PC-9 (cell line): ENCODE data around the gene RHOC. TPM values are rescaled to one million over a fixed set of nuclear protein-coding genes. Genes with fewer than 3 reads are reported as not detected.

Source experiments
- BruUV-seq: library from RNA; stranded (reverse); fragments of 400-500 nt; replicated peaks from 2 replicates; lab custom pipeline; 2021; lab: Mats Ljungman, UMichigan
- CTCF ChIA-PET: fragments of 300-600 bp; sonication (Branson Sonifier 250); formaldehyde crosslinking; loops from one replicate; lab custom pipeline; 2022; ENCODE audit warnings: antibody characterized with exemption; lab: Charles Lee
- POLR2A ChIA-PET: fragments of 300-600 bp; sonication (Branson Sonifier 250); formaldehyde crosslinking; loops from one replicate; lab custom pipeline; 2022; ENCODE audit warnings: antibody characterized with exemption; ENCODE audit not compliant: unreplicated experiment; lab: Charles Lee
- DNase-seq, 2 experiments: peaks; one replicate each; pipeline versions ENCODE4 v3.0.0 to v3.0.0-alpha.2; 2015 to 2022; ENCODE audit warnings: mixed read lengths in 1 of 2
- H2AFZ ChIP-seq: fragments of 200-600 bp; sonication (generic); 2 replicates; pipeline ENCODE4 v1.8.1; 2017; ENCODE audit warnings: antibody characterized with exemption
- H3F3A ChIP-seq: fragments of 200-600 bp; sonication (generic); 2 replicates; pipeline ENCODE4 v1.8.1; 2017; ENCODE audit warnings: antibody characterized with exemption, mild to moderate bottlenecking, low read depth; ENCODE audit not compliant: insufficient read depth
- H3K27ac ChIP-seq: fragments of 200-600 bp; sonication (generic); 2 replicates; pipeline ENCODE4 v1.6.1; 2016; ENCODE audit warnings: mixed run types
- H3K27me3 ChIP-seq: fragments of 200-600 bp; sonication (generic); 2 replicates; pipeline ENCODE4 v1.6.1; 2016; ENCODE audit warnings: low read depth, mixed run types; ENCODE audit not compliant: insufficient read depth
- H3K36me3 ChIP-seq: fragments of 200-600 bp; sonication (generic); 2 replicates; pipeline ENCODE4 v1.6.1; 2016; ENCODE audit warnings: low read depth, mixed run types
- H3K4me1 ChIP-seq: fragments of 200-600 bp; sonication (generic); replicated peaks from 2 replicates; pipeline ENCODE4 v1.6.1; 2016; ENCODE audit warnings: mixed run types; ENCODE audit not compliant: insufficient read depth
- H3K4me2 ChIP-seq: fragments of 200-600 bp; sonication (generic); 2 replicates; pipeline ENCODE4 v1.6.1; 2017; ENCODE audit warnings: mixed run types
- H3K4me3 ChIP-seq: fragments of 200-600 bp; sonication (generic); 2 replicates; pipeline ENCODE4 v1.6.1; 2016; ENCODE audit warnings: mixed run types
- H3K79me2 ChIP-seq: fragments of 200-600 bp; sonication (generic); 2 replicates; pipeline ENCODE4 v1.6.1; 2017; ENCODE audit warnings: low read depth, mixed run types
- H3K9me2 ChIP-seq: fragments of 200-600 bp; sonication (generic); 2 replicates; pipeline ENCODE4 v1.8.1; 2017; ENCODE audit warnings: mild to moderate bottlenecking; ENCODE audit not compliant: insufficient read depth
- H3K9me3 ChIP-seq: fragments of 200-600 bp; sonication (generic); 2 replicates; pipeline ENCODE4 v1.8.1; 2016; ENCODE audit warnings: low read depth; ENCODE audit not compliant: insufficient read depth
- H4K20me1 ChIP-seq: fragments of 200-600 bp; sonication (generic); 2 replicates; pipeline ENCODE4 v1.8.1; 2017; ENCODE audit not compliant: insufficient read depth
- CTCF ChIP-seq: fragments of 200-600 bp; sonication (generic); conservative IDR thresholded peaks from 2 replicates; pipeline ENCODE4 v1.6.1; 2017; ENCODE audit warnings: mixed run types, antibody characterized with exemption, mild to moderate bottlenecking, moderate library complexity
- EZH2 ChIP-seq: fragments of 200-600 bp; sonication (generic); IDR thresholded peaks from 2 replicates; pipeline ENCODE4 v1.8.0; 2017; ENCODE audit warnings: antibody characterized with exemption, low read depth
- intact Hi-C: fragments of 100-400 bp; cut with micrococcal nuclease; formaldehyde crosslinking; loops from one replicate; pipeline ENCODE4 v1.10.0; 2022; ENCODE audit not compliant: unreplicated experiment
- total RNA-seq: library from RNA; stranded (reverse); gene quantifications from 2 replicates; pipeline ENCODE4 v1.2.3, GENCODE V29; 2021

RHOC gene
- total RNA-seq, 1 experiment from 2014 or later = 200 TPM

- peaks cover 12% of the 10 kb centered on the region for H3K27me3 ChIP-seq
- H3K4me2 ChIP-seq = peak overlapping the region; percentile 66
- H4K20me1 ChIP-seq = no peaks in the 10 kb centered on the region
- peak in 1 of 2 experiments; percentile 49 for DNase-seq
- intact Hi-C loops = no loop called here
- no peaks in the 10 kb centered on the region for H3K4me1 ChIP-seq
- H3K27ac ChIP-seq = no peak overlapping the region
- CTCF ChIA-PET = interaction anchor here (0.7 kb wide), 1 partner anchor 133 kb away, joined by 3 read pairs; no protein-coding TSS in a partner anchor
- H2AFZ ChIP-seq = peak overlapping the region; percentile 76
- H3K9me3 ChIP-seq = no peaks in the 10 kb centered on the region
- no peaks in the 10 kb centered on the region for H3F3A ChIP-seq
- no peaks in the 10 kb centered on the region for H3K79me2 ChIP-seq
- TF ChIP-seq CTCF (no peak), EZH2 (no peak)
- POLR2A ChIA-PET = no interaction called here
- H3K4me3 ChIP-seq = no peak overlapping the region; the same call in 1 of the 2 replicates
- H3K36me3 ChIP-seq = no peaks in the 10 kb centered on the region
- no TSS peak for BruUV-seq
- no peaks in the 10 kb centered on the region for H3K9me2 ChIP-seq
Measured at GRCh38 chr1:112744009-112744578, 37.2 kb upstream of the RHOC start.

GRCh38 chr1:112743174-112744008 is 36.5 kb upstream of the RHOC start:
- no peaks in the 10 kb centered on the region for H3K36me3 ChIP-seq
- CTCF ChIA-PET = no interaction called here
- H2AFZ ChIP-seq = no peak overlapping the region
- BruUV-seq = no TSS peak
- H3K27ac ChIP-seq = no peak overlapping the region
- H3K4me1 ChIP-seq = no peaks in the 10 kb centered on the region
- no peaks in the 10 kb centered on the region for H3K9me2 ChIP-seq
- peaks cover 12% of the 10 kb centered on the region for H3K27me3 ChIP-seq
- no peaks in the 10 kb centered on the region for H3F3A ChIP-seq
- no peaks in the 10 kb centered on the region for H3K79me2 ChIP-seq
- H3K4me2 ChIP-seq = no peak overlapping the region
- no peak for DNase-seq
- H3K4me3 ChIP-seq = no peak overlapping the region
- H4K20me1 ChIP-seq = no peaks in the 10 kb centered on the region
- intact Hi-C loops = no loop called here
- no peaks in the 10 kb centered on the region for H3K9me3 ChIP-seq
- POLR2A ChIA-PET = no interaction called here
- TF ChIP-seq EZH2 = no peak
- no peak for TF ChIP-seq CTCF

GRCh38 chr1:112737573-112737972 is 30.6 kb upstream of the RHOC start:
- Histone ChIP-seq H3K27ac (no peak overlapping the region), H3K9me2 (no peaks in the 10 kb centered on the region), H3K9me3 (no peaks in the 10 kb centered on the region), H3K4me3 (no peak overlapping the region), H3F3A (peaks cover 4% of the 10 kb centered on the region; the same call in 1 of the 2 replicates), H3K4me1 (peaks cover 12% of the 10 kb centered on the region; the same call in 1 of the 2 replicates), H3K27me3 (no peaks in the 10 kb centered on the region), H3K79me2 (no peaks in the 10 kb centered on the region), H2AFZ (no peak overlapping the region), H3K4me2 (no peak overlapping the region), H4K20me1 (no peaks in the 10 kb centered on the region), H3K36me3 (no peaks in the 10 kb centered on the region)
- no peak for DNase-seq
- TF ChIP-seq EZH2 (no peak), CTCF (no peak)
- no TSS peak for BruUV-seq
- CTCF ChIA-PET = interaction anchor here (0.8 kb wide), 1 partner anchor 17 kb away, joined by 3 read pairs; no protein-coding TSS in a partner anchor
- intact Hi-C loops = no loop called here
- POLR2A ChIA-PET = no interaction called here
